HG02623 (cell line): Measurements from ENCODE around the gene MYO15A.

Source experiments
- ATAC-seq: cut with Tn5 transposase; IDR thresholded peaks from one replicate; pipeline ENCODE4 v1.9.1; 2021; ENCODE audit warnings: moderate library complexity; ENCODE audit not compliant: unreplicated experiment

MYO15A gene

DNA sequence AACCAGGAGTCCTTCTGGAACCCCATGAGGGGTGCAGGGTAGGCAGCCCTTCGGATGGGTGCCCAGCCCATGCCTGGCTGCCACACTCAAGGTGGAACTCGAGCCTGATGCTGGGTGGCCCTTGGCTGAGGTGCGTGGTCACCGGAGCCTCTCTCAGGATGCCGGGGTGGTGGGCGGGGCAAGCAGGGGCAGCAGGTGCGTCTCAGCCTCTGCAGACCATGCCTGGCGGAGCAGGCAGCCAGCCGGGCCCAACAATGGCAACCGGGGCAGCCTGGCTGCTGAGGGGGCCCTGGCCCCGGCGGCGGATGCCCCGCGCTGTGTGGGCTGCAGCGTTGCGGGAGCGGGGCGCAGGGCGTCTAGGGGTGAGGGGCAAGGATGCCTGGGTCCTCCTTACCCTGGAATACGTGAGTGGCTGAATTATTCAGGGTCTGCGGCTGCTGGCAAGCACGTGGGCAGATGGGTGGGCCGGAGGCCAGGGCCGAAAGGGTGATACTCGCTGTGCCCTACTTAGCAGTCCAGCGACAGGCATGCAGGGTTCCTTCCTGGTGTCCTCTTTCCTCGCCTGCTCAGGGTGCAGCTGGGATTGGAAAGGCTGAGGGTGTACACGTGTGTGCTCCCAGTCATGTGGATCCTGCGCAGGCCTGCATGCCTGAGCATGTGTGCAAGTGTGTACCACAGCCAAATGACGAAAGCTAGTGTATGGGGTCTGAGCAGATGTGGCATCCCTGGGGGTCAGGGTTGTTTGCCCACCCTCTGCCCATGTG lies 14.6 kb downstream of the MYO15A start:
- no peak for ATAC-seq

DNA sequence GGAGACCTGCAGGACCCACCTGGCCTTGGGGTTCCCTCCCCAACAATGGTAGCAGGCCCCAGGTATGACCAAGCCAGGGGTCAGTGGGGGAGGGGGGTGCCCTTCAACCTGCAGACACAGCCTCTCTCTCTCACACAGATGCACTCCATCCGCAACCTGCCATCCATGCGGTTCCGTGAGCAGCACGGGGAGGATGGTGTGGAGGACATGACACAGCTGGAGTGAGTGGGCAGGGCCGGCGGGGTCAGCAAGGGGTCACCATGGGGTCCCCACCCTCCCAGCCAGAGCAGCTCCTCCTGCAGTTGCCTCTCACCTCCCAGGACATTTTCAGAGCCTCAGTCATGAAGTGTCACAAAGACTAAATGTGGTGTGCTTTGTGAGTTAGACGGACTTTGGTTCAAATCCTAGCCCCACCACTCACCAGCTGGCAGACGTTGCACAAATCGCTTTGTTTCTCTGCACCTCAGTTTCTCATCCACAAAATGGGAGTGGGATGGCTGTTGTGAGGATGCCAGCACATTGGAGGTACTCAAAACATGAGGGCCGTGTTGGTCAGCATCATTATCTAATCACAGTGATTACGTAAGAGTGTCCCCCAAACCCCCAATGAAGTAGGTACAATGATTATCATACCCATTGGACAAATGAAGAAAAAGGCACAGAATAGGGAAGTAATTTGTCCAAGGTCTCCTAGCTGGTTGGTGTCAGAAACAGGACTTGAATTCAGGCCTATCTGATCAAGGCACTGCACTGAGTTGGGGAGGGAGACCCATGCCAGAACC lies 16.0 kb downstream of the MYO15A start:
- ATAC-seq: no peak

DNA sequence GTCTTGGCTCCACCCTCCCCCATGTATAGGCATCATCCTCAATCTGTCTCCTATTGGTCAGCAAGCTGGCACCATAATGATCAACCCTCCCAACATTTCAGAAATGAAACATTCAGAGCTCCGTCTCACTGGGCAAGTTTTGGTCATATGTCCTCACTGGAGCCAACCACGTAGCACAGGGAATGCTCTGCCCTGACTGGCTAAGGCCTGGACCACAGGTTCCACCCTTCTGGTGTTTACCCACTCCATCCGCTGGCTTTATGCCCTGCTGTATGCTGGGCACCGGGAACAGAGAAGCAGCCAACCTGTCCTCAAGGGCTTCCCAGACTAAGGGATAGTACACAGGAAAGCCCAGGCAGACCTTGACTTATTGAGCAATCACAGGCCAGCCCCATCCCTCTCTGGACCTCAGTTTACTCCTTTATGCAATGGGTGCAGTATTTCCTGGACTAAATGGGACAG lies 20.5 kb downstream of the MYO15A start:
- ATAC-seq: no peak

DNA sequence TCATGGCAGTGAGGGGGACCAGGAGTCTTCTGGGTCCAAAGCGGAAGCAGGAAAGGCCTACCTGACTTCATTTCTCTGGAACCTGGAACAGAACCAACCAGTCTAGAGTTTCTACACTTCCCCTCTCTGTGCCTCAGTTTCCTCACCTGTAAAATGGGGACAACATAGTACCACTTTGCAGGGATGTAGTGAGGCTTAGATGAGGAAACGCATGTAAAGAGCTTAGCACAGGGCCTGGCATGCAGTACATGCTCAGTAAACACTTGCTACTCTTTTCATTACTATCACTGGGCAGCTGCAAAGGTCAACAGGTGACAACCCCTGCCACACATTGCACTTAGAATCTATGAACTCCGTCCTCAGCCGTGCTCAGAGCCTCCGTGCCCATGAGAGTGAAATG lies 24.2 kb downstream of the MYO15A start:
- ATAC-seq: no peak

DNA sequence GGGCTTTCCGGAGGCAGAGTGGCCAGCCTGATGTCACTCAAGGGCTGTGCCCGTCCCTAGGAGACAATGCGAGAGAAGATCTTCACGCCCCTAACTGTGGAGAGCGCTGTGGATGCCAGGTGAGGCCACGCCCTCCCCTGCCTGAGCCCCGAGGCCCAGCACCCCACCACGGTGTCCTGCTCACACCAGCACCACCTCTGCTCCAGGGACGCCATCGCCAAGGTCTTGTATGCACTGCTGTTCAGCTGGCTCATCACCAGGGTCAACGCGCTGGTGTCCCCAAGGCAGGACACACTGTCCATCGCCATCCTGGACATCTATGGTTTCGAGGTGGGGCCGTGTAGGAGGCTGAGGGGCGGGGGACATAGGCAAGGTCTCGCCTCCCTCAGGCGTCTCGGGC lies 27.8 kb downstream of the MYO15A start:
- ATAC-seq: no peak

DNA sequence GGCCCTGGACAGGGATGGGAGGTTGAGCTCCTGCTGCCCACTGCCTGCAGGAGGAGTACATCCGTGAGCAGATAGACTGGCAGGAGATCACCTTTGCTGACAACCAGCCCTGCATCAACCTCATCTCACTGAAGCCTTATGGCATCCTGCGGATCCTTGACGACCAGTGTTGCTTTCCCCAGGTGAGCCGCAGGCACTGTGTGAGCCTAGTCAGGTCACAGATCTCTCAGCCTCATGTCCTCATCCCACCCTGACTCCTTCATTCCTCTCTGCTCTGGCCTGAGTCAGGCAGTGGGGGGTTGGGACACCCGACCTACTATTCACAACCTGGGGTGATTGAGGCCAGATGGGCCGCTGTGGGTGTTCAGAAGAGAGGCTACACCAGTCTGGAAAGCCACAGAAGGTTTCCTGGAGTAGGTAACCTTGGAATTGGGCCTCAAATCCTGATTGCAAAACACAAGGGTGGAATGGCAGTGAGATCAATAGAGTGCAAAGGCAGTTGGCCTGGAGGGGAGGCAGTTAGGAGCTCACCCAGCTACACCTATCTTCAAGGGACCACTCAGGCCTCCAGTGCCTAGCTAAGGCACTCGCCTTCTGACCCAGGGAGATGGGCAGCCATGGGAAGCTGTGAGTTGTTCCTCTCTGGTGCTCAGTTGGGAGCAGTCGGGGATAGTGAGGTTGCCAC lies 29.7 kb downstream of the MYO15A start:
- ATAC-seq: no peak

DNA sequence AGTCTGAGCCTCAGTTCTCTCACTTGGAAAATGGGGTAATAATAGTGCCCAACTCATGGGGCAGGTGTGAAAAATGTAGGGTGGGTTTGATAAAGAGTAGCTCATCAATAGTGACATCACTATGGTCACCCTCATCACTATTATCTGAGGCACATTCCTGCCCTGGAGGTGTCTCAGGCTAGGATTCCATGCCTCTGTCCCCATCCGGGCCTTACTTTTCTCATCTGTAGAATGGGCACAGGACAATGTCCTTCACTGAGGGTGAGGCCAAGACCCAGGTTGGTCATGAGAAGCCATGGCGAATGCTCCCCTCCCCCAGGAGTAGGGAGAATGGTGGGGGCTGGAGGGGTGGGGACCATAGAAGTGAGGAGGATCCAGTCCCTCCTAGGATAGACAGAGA lies 30.5 kb downstream of the MYO15A start:
- no peak for ATAC-seq

DNA sequence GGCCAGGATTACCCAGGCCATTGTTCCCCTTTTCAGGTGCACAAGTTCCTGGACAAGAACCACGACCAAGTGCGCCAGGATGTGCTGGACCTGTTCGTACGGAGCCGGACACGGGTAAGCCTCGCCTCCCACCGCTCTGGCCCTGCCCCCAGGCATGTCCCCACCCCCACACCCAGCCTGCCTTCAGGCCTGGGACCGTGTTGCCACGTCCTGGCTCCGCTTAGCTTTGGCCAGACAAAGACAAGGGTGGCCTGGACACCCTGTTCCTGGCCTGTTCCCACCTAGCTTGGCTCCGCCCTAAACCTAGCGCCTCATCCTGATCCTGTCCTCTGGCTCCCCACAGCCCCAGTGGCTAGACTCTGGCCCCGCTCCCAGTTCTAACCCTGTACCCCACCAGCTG lies 30.9 kb downstream of the MYO15A start:
- no peak for ATAC-seq

DNA sequence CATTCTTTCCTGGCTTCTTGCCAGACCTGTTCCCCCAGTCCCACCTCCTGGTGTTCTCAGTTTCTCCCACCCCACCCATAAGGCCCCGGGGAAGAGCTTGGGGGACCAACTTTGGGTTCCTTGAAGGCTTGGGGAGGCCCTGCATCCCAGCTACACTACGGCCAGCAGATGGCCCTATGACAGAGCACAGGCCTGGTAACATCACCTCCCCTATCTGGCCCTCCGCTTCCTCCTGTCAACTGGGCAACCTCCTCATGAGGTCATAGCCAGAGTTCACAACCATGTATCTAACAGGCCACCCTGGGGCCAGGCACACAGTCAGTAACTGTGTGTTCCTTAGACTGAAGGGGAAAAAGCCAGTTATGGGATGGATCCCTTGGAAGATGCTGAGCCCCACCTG lies 31.4 kb downstream of the MYO15A start:
- ATAC-seq: no peak

DNA sequence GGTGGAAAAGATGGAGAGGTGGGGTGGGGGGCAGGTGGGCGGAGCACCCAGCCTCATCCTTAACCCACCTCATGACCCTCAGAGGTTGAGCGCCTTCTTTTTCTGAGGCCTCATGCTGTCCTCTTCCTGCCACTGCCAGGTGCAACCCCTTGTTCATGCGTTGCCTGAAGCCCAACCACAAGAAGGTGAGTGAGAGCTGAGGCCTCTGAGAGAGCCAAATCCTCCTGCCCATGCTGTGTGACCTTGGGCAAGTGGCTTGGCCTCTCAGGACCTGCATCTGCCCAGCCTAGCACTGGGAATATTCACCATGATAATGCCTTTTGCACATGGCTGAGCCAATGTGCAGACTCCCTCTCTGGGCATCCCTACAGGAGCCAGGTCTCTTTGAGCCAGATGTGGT lies 32.1 kb downstream of the MYO15A start:
- no peak for ATAC-seq

DNA sequence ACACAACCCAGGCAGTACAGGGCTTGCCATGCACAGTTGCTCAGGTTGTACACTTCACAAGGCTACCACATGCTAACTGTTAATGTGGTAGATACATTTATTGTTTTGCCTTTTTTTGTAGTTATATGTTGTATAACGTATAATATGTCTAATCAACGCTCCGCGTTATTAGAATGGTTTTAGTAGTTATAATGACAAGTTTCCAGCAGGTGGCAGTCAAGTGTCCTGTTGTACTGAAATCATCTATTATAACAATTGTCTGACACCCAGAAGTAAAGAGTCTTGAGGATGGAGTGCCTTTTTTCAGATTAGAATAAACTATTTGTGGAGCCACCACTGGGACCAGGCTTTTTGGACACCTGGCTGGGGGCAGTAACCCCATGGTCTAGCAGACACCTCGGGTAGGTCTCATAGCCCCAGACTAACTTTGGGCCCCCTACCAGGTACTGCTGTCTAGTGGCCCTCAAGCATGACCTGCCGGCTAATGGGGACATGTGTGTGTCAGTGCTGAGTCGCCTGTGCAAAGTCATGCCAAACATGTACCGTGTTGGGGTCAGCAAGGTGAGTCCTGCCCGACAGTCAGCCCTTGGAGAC lies 32.8 kb downstream of the MYO15A start:
- ATAC-seq: no peak

DNA sequence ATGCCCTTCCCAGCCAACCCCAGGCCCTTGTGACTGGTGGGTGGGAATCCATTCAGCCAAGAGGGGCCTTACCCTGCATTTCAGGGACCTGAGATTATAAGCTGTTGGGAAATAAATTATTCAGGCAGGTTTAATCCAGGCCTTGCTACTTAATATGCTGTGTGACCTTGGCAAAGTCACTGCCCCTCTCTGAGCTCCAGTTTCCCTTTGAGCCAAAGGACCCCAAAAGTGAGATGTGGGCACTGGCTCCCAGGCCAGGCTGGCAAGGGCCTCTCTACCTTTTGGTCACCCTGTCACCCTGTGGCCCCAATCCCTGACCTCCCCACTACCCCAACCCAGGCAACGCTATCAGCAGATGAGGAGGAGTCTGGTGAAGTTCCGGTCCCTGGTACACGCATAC lies 33.9 kb downstream of the MYO15A start:
- no peak for ATAC-seq

DNA sequence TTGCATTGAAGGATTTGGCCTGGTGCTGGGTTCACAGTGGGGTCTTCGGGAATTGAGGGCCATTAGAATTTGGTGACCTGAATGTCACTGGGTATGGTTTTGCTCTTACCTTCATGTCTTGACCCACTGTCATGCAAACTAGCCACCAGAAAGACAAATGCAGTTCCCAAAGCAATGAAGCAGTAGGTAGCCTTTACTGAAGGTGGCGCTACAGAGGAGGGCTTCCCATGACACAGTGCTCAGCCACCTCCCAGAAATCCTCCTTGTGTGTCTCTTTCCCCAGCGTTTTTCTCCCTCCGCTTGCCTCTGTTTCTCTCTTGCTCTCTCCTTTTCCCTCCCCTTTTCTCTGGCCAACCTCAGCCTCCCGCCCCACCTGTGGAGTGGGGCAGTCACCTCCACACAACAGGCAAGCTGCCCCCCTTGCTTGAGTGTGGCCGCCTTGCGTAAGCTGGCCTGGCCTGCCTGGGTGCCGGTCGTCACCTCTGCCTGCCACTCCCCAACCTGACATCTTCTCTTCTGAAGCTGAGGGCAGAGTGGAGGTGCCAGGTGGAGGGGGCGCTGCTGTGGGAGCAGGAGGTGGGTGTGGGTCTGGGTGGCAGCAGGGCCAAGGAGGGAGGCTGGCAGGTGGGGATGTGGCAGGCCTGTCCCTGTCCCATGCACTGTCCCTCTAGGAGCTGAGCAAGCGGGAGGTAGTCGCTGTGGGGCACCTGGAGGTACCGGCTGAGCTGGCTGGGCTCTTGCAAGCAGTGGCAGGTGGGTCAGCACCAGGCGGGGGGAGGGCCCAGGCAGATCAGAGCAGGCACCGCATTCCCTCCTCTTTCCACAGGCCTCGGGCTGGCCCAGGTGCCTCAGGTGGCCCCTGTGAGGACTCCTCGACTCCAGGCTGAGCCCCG lies 34.7 kb downstream of the MYO15A start:
- no peak for ATAC-seq

DNA sequence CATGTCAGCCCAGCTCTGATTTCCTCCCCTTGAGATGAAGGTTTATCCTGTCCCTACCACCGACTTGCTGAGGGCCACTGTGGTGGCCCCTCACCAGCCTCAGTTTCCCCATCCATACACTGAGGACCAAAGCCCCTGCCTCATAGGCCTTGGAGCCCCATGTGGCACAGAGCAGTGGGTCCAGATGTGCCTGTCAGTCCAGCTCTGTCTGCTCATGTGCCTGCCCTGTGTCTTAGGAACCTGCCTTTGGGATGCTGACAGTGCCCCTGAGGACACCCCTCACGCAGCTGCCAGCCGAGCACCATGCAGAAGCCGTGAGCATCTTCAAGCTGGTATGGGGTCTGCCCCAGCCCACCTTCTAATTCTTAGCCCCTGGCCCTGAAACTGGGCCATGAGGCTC lies 35.7 kb downstream of the MYO15A start:
- no peak for ATAC-seq

DNA sequence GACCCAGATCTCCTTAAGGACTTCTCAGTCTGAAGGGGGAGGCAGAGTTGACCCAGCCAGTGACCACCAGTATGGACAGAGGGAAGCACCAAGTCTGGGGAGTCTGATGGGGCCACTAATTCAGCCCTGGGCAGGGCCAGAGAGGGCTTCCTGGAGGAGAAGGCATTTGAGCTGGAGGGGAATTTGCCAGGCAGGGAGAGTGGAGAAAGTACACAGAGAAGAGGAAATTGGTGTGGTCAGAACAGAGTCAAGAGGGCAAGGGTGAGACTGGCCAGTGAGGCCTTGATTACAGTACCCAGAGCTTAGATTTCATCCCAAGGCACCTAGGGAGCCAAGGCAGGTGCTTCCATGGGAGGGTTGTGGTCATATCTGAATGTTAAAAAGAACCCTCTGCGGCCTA lies 36.3 kb downstream of the MYO15A start:
- ATAC-seq: no peak

DNA sequence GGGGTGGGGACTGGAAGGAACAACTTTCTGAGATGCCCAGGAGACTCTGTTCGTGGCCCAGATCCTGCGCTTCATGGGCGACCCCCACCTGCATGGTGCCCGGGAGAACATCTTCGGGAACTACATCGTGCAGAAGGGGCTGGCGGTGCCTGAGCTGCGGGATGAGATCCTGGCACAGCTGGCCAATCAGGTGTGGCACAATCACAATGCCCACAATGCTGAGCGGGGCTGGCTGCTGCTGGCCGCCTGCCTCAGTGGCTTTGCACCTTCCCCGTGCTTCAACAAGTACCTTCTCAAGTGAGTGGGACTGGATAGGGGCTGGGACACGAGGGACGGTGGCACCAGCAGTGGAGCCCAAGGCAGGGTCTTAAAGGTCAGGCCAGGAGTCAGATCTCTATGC lies 37.3 kb downstream of the MYO15A start:
- no peak for ATAC-seq

DNA sequence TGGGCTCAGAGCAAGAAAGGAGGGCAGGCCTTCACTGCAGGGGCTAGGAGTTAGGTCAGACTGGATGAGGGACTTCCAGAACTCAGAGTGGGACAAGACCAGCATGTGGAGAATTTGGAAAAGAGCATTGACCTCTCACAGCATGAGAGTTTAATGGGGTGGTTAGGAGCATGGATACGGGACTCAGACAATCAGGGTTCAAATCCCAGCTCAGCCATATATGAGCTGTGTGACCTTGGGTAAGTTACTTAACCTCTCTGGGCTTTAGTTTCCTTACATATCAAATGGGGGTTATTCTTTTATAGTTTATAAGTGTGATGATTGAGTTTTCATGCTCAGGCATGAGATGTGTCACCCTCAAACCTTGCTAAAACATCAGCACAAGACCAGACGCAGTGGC lies 37.7 kb downstream of the MYO15A start:
- ATAC-seq: no peak

DNA sequence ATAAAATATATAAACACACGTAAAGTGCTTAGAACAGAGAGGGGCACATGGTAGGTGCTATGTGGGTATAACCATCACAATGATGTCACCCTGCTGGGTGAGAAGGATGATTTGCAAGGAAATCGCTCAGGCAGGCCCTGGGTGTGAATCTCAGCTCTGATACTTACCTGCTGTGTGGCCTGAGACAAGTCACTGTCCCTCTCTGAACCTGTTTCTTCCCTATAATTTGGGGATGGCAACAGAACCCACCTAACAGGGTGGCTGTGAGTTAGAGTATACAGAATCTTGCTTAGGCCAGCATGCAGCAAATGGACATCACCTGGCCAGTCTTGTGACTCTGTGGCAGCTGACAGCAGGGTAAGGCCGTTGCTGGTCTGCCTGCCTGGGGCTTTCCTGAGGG lies 38.4 kb downstream of the MYO15A start:
- no peak for ATAC-seq

DNA sequence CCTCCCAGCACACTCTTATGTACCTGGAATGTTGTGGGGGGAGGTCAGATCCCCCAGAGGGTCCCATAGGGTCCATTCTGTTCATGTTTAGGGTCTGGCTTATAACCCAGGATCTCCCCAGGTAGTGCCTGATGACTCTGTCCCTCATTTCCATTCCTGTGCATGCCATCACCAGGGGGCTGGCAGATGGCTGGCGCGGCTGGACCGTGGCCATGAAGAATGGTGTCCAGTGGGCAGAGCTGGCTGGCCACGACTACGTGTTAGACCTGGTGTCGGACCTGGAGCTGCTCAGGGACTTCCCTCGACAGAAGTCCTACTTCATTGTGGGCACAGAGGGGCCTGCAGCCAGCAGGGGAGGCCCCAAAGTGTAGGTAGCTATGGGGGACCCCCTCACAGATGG lies 40.0 kb downstream of the MYO15A start:
- no peak for ATAC-seq

DNA sequence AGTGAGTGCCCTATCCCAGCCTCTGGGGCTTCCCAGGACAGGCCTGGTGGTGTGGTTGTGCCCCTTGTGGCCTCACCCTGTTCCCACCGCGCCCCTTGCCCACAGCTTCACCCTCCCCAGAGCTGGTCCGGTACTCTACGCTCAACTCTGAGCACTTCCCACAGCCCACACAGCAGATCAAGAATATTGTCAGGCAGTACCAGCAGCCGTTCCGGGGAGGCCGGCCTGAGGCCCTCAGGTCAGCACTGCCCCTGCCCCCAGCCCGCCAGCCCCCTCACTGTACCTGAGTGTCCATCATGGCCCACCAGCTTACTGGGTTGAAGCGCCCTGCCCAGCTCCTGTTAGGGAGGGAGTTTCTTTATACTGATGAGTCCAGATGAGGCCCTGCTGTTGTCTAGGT lies 42.7 kb downstream of the MYO15A start:
- ATAC-seq: no peak

DNA sequence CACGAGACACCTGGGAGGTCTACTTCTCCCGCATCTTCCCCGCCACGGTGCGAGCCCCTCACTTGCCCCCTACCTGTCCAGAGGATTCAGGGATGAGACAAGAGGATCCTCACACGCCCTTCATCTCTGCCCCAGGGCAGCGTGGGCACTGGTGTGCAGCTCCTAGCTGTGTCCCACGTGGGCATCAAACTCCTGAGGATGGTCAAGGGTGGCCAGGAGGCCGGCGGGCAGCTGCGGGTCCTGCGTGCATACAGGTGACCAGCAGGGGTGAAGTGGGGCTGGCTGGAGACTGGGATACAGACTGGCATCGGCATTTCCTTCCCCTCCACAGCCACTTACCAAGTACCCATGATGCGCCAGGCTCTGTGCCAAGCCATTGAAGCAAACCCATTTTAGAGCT lies 46.6 kb downstream of the MYO15A start:
- ATAC-seq: no peak
